ENCODE results near the gene GCM1.

The GCM1 gene

DNA sequence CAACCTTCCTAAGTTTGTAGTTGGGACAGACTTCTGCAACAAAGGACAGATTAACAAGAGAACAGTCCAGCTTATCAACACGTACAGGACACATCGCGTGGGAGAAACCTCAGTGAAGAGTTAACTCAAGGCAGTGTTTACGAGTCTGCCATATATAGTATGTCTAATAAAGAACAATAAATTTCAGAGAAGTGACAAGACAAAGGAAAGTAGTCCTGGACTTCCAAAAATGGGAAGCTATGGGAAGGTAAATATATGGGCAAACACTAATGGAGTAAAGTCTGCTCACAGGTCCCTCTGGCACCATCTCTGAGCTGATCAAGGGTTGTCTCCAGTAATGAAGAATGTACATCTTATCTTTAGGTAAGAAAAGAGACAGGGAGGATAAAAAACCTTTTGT lies 34.9 kb downstream of the GCM1 start:
- no peak overlapping the region for H3K4me3 ChIP-seq (ENCODE audit: low read depth, low read length)
- no peak for TF ChIP-seq MYC (IDR thresholded peaks at IDR 0.05; ENCODE audit: low read depth, low read length)
- no peak for TF ChIP-seq POLR2A (IDR thresholded peaks at IDR 0.05; ENCODE audit: extremely low read depth, insufficient read length)
- TF ChIP-seq, protein P1, sequence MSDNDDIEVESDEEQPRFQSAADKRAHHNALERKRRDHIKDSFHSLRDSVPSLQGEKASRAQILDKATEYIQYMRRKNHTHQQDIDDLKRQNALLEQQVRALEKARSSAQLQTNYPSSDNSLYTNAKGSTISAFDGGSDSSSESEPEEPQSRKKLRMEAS (IDR thresholded peaks at IDR 0.05; ENCODE audit: low read depth, low read length) = no peak
- TF ChIP-seq, protein P2, sequence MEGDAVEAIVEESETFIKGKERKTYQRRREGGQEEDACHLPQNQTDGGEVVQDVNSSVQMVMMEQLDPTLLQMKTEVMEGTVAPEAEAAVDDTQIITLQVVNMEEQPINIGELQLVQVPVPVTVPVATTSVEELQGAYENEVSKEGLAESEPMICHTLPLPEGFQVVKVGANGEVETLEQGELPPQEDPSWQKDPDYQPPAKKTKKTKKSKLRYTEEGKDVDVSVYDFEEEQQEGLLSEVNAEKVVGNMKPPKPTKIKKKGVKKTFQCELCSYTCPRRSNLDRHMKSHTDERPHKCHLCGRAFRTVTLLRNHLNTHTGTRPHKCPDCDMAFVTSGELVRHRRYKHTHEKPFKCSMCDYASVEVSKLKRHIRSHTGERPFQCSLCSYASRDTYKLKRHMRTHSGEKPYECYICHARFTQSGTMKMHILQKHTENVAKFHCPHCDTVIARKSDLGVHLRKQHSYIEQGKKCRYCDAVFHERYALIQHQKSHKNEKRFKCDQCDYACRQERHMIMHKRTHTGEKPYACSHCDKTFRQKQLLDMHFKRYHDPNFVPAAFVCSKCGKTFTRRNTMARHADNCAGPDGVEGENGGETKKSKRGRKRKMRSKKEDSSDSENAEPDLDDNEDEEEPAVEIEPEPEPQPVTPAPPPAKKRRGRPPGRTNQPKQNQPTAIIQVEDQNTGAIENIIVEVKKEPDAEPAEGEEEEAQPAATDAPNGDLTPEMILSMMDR (IDR thresholded peaks at IDR 0.05; ENCODE audit: low read depth, low read length) = no peak
- DNase-seq (ENCODE audit: low read depth) = no peak

DNA sequence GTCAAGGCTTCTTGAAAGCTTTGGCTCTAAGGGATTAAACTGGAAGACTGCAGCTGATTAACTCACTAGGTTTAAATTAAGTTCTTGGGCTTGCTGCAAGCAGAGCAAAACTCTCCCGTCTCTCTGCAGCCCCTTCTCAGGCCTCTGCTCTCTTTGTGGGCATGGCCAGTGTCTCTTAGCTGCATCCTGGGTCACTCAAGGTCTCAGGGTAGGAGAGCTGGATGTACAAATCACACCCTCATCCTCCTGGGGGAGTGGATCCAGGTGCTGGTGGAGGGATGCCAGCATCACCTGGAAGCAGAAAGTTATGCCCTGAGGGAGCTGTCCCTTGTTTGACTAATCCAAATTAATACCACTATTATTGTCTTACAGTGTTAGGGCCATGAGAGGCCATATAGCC lies 35.8 kb downstream of the GCM1 start:
- no peak overlapping the region for H3K4me3 ChIP-seq (ENCODE audit: low read depth, low read length)
- TF ChIP-seq, protein P1 (IDR thresholded peaks at IDR 0.05; ENCODE audit: low read depth, low read length) = no peak
- TF ChIP-seq POLR2A (IDR thresholded peaks at IDR 0.05; ENCODE audit: extremely low read depth, insufficient read length) = no peak
- no peak for TF ChIP-seq MYC (IDR thresholded peaks at IDR 0.05; ENCODE audit: low read depth, low read length)
- TF ChIP-seq, protein P2 (IDR thresholded peaks at IDR 0.05; ENCODE audit: low read depth, low read length) = no peak
- no peak for DNase-seq (ENCODE audit: low read depth)

DNA sequence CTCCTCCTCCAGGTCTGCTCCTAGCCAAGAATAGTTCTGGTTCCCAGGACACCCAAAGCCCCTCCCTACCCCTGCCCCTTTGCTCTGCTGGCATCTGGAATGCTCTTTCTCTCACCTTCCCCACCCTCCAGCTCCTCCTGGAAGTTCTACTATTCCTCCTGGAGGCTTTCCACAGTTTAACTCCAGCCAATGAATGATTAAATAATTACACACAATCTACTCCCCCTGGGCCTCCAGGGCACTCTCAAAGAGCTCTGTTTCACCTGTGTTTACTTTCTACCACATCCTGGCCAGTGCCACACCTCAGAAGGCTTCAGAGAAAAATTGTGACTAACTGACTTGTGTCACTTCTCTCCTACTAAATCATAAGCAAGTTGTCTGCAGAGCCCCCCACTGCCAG lies 36.2 kb downstream of the GCM1 start:
- DNase-seq (ENCODE audit: low read depth) = no peak
- TF ChIP-seq, protein P1 (IDR thresholded peaks at IDR 0.05; ENCODE audit: low read depth, low read length) = no peak
- TF ChIP-seq MYC (IDR thresholded peaks at IDR 0.05; ENCODE audit: low read depth, low read length) = no peak
- TF ChIP-seq, protein P2 (IDR thresholded peaks at IDR 0.05; ENCODE audit: low read depth, low read length) = no peak
- no peak for TF ChIP-seq POLR2A (IDR thresholded peaks at IDR 0.05; ENCODE audit: extremely low read depth, insufficient read length)

DNA sequence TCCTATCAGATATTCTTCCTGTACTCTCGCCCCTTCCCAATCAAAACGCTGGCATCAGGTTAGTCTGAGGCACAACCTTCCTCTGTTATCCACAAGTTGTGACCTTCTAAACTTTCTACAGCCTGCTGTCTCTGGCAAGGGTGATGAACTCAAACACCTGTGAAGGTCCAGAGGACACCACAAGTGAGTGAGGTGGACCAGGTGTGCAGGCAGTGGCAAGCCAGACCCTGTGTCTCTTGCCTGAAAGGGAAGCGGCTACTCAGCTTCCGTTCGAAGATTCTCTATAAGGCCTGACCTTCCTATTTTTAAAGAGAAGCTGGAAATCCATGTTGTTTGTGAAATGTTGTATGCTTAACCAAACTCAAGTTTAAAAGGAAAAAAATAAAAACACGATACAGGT lies 36.8 kb downstream of the GCM1 start:
- TF ChIP-seq POLR2A (IDR thresholded peaks at IDR 0.05; ENCODE audit: extremely low read depth, insufficient read length) = no peak
- TF ChIP-seq, protein P2 (IDR thresholded peaks at IDR 0.05; ENCODE audit: low read depth, low read length) = no peak
- TF ChIP-seq MYC (IDR thresholded peaks at IDR 0.05; ENCODE audit: low read depth, low read length) = no peak
- TF ChIP-seq, protein P1 (IDR thresholded peaks at IDR 0.05; ENCODE audit: low read depth, low read length) = no peak
- DNase-seq (ENCODE audit: low read depth) = no peak
- H3K4me3 ChIP-seq (ENCODE audit: low read depth, low read length) = no peak overlapping the region

More for the DNA sequence above, 36.2 kb downstream of the GCM1 start:
- H3K4me3 ChIP-seq (ENCODE audit: low read depth, low read length) = no peak overlapping the region

DNA sequence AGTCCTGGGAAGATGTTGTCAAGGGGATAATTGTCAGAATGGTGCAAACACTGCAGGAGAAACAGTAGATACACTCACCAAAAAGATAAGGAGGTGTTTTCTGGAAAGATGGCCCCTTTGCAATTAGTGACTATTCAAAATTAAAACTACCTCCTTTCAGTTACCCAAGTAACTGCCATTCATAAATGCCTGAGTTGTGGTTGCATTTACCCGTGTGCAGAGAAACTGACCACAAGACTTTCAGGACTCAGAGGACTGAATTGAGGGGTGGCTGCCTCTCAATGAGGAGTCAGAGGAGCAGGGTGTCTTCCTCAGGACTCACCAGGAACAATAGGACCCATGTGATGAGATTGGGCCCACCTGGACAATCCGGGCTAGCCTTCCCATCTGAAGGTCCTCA lies 39.0 kb downstream of the GCM1 start:
- H3K4me3 ChIP-seq (ENCODE audit: low read depth, low read length) = no peak overlapping the region
- DNase-seq (ENCODE audit: low read depth) = no peak
- TF ChIP-seq, protein P2 (IDR thresholded peaks at IDR 0.05; ENCODE audit: low read depth, low read length) = no peak
- TF ChIP-seq, protein P1 (IDR thresholded peaks at IDR 0.05; ENCODE audit: low read depth, low read length) = no peak
- no peak for TF ChIP-seq MYC (IDR thresholded peaks at IDR 0.05; ENCODE audit: low read depth, low read length)
- no peak for TF ChIP-seq POLR2A (IDR thresholded peaks at IDR 0.05; ENCODE audit: extremely low read depth, insufficient read length)

DNA sequence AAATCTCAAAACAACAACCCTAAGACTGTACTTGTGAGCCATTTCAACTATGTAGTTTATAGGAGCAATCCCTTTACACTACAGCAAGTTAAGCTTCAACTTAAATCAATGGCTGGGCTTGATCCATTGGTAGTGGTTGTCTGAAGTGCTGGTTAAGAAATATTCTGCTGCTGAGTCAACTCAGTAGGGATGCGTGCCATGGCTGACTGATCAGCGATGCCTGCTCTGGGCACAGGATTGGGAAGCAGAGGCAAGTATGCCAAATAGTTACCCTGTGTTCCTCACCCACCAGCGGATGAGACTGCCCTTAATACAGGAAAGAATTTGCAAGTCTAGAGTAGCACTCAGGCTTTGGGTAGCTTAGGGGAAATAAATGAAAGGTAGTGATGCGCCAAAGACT lies 41.5 kb downstream of the GCM1 start:
- H3K4me3 ChIP-seq (ENCODE audit: low read depth, low read length) = no peak overlapping the region
- no peak for DNase-seq (ENCODE audit: low read depth)
- TF ChIP-seq POLR2A (IDR thresholded peaks at IDR 0.05; ENCODE audit: extremely low read depth, insufficient read length) (no peak), MYC (IDR thresholded peaks at IDR 0.05; ENCODE audit: low read depth, low read length) (no peak)
- TF ChIP-seq, protein P2 (IDR thresholded peaks at IDR 0.05; ENCODE audit: low read depth, low read length) = no peak
- TF ChIP-seq, protein P1 (IDR thresholded peaks at IDR 0.05; ENCODE audit: low read depth, low read length) = no peak

Measured in NB4 (cell line).